HepG2 (cell line): ENCODE data around the gene SGSH. TPM values are rescaled to one million over a fixed set of nuclear protein-coding genes. Genes with fewer than 3 reads are reported as not detected.

Source experiments
- ATAC-seq: fragments of 200-7000 bp; cut with Tn5 transposase; 3 replicates; pipeline ENCODE4 v1.9.1; 2020; ENCODE audit warnings: mild to moderate bottlenecking, moderate library complexity
- BruUV-seq: library from RNA; stranded (reverse); fragments of 400-500 nt; replicated peaks from 2 replicates; lab custom pipeline; 2021; lab: Mats Ljungman, UMichigan
- CTCF ChIA-PET: fragments of 300-600 bp; formaldehyde crosslinking; extraction: SDS; loops from one replicate; lab custom pipeline; 2021; ENCODE audit warnings: low total read pairs, inconsistent platforms, low intra/inter-chr PET ratio; lab: Yijun Ruan, JAX
- POLR2A ChIA-PET: fragments of 350-600 bp; sonication (Branson Sonifier 250); formaldehyde crosslinking; loops from one replicate; lab custom pipeline; 2020; ENCODE audit warnings: antibody characterized with exemption, inconsistent platforms; lab: Yijun Ruan, JAX
- DNase-seq: peaks from one replicate; pipeline ENCODE4 v3.0.0-alpha.2; 2015; ENCODE audit warnings: low spot score
- FAIRE-seq: peaks from 3 replicates; lab custom pipeline; 2011; peaks lifted over from hg19 to GRCh38; lab: Jason Lieb, UNC
- H2AFZ ChIP-seq: one replicate; pipeline ENCODE4 v1.6.1; 2011; ENCODE audit warnings: low read length, inconsistent platforms
- H3K27ac ChIP-seq: fragments of 300-600 bp; 3 replicates; pipeline ENCODE4 v1.8.0; 2011; ENCODE audit warnings: mixed run types, mild to moderate bottlenecking, mixed read lengths, low read length, inconsistent platforms; ENCODE audit not compliant: insufficient read depth; ENCODE audit errors: extremely low read length
- H3K27me3 ChIP-seq, 2 experiments: fragments of 200-600 bp in 1 of 2; 2 replicates in 1 of 2; 3 replicates in 1 of 2; pipeline versions ENCODE4 v1.6.0 to v1.8.0; 2011; ENCODE audit warnings: low read length in 2 of 2, mild to moderate bottlenecking in 2 of 2, moderate library complexity in 2 of 2, inconsistent platforms in 1 of 2; ENCODE audit not compliant: insufficient read depth in 2 of 2, control insufficient read depth in 1 of 2
- H3K36me3 ChIP-seq, 2 experiments: fragments of 200-600 bp in 1 of 2; replicated peaks in 1 of 2; 2 replicates in 1 of 2; 3 replicates in 1 of 2; pipeline versions ENCODE4 v1.5.1 to v1.8.0; 2011; ENCODE audit warnings: low read length in 2 of 2, inconsistent platforms in 1 of 2; ENCODE audit not compliant: insufficient read depth in 2 of 2, control insufficient read depth in 1 of 2
- H3K4me1 ChIP-seq: 2 replicates; pipeline ENCODE4 v1.5.1; 2012; ENCODE audit warnings: low read length, inconsistent platforms; ENCODE audit not compliant: insufficient read depth
- H3K4me2 ChIP-seq: 2 replicates; pipeline ENCODE4 v1.6.0; 2011; ENCODE audit warnings: low read depth, low read length, inconsistent platforms
- H3K4me3 ChIP-seq, 3 experiments: fragments of 200-600 bp in 1 of 3; sonication (generic), shearing (Covaris generic) in 1 of 3; replicated peaks in 1 of 3; 2 replicates each; pipeline ENCODE4 v1.5.1; 2011 to 2016; ENCODE audit warnings: low read length in 3 of 3, inconsistent platforms in 2 of 3, low read depth in 2 of 3, mild to moderate bottlenecking in 2 of 3, control low read depth in 1 of 3, mixed read lengths in 1 of 3; ENCODE audit not compliant: insufficient read depth in 1 of 3
- H3K79me2 ChIP-seq: one replicate; pipeline ENCODE4 v1.6.1; 2011; ENCODE audit warnings: low read length, inconsistent platforms; ENCODE audit not compliant: insufficient read depth
- H3K9ac ChIP-seq: 2 replicates; pipeline ENCODE4 v1.6.0; 2011; ENCODE audit warnings: mild to moderate bottlenecking, low read depth, low read length, inconsistent platforms; ENCODE audit not compliant: insufficient read depth
- H3K9me3 ChIP-seq: 2 replicates; pipeline ENCODE4 v1.5.1; 2012; ENCODE audit warnings: mild to moderate bottlenecking, low read length
- H4K20me1 ChIP-seq: 2 replicates; pipeline ENCODE4 v1.6.0; 2011; ENCODE audit warnings: inconsistent platforms, mild to moderate bottlenecking, low read length, moderate library complexity; ENCODE audit not compliant: insufficient read depth
- AGO2 ChIP-seq: fragments of 200-400 bp; formaldehyde crosslinking; optimal IDR thresholded peaks from 2 replicates; pipeline ENCODE3; 2017; ENCODE audit warnings: mild to moderate bottlenecking, low read depth, low read length, moderate library complexity
- ARID3A ChIP-seq: IDR thresholded peaks from 2 replicates; pipeline ENCODE4 v1.6.1; 2012; ENCODE audit warnings: low read depth, low read length, improper control_type of control experiment
- GMEB1 ChIP-seq: sonication (generic); formaldehyde crosslinking; IDR thresholded peaks from 2 replicates; pipeline ENCODE4 v1.5.1; 2020; ENCODE audit warnings: missing genetic modification reagents, mild to moderate bottlenecking, borderline replicate concordance
- HDAC1 ChIP-seq: sonication (generic); formaldehyde crosslinking; IDR thresholded peaks from 2 replicates; pipeline ENCODE4 v1.5.1; 2020; ENCODE audit warnings: mild to moderate bottlenecking, missing genetic modification reagents
- SMC3 ChIP-seq: IDR thresholded peaks from 2 replicates; pipeline ENCODE4 v1.6.1; 2011; ENCODE audit warnings: low read length, improper control_type of control experiment
- SPEN ChIP-seq: sonication (generic); formaldehyde crosslinking; IDR thresholded peaks from 2 replicates; pipeline ENCODE4 v1.5.1; 2020; ENCODE audit warnings: low read depth, mild to moderate bottlenecking, missing genetic modification reagents
- TERF1 ChIP-seq: sonication (generic); formaldehyde crosslinking; IDR thresholded peaks from 2 replicates; pipeline ENCODE4 v1.8.0; 2022; ENCODE audit warnings: mild to moderate bottlenecking, missing genetic modification reagents, moderate library complexity
- TFDP1 ChIP-seq: IDR thresholded peaks from 2 replicates; pipeline ENCODE4 v1.6.1; 2016; ENCODE audit warnings: missing compliant biosample characterization, missing genetic modification reagents, borderline replicate concordance
- ZNF335 ChIP-seq: sonication (generic); formaldehyde crosslinking; IDR thresholded peaks from 2 replicates; pipeline ENCODE4 v1.4.0; 2020; ENCODE audit warnings: missing genetic modification reagents
- WGBS: methylation state at CpG from one replicate; pipeline ENCODE4 v1.1.6; 2017; ENCODE audit warnings: low lambda C conversion rate; 5-methylcytosine and 5-hydroxymethylcytosine counted together
- in situ Hi-C: cut with HindIII; loops from 2 replicates; pipeline ENCODE4 v1.10.0; 2017; ENCODE audit warnings: low pct_unique_long_range_greater_than_20kb; ENCODE audit not compliant: extremely low pct_ligation_motif_present
- intact Hi-C: fragments of 100-400 bp; cut with micrococcal nuclease; formaldehyde crosslinking; loops from one replicate; pipeline ENCODE4 v1.10.0; 2022; ENCODE audit not compliant: unreplicated experiment
- polyA plus RNA-seq, 8 experiments: library from polyadenylated mRNA; depleted of rRNA in 3 of 8; stranded (reverse) in 7 of 8; unstranded in 1 of 8; fragments of >200 nt; fragmentation: Illumina TruSeq in 4 of 8; extraction: Trizol in 4 of 8; gene quantifications; 2 replicates each; pipeline versions ENCODE4 v1.2.1 to v1.2.3, GENCODE V29; 2011 to 2016; ENCODE audit warnings: low read depth in 4 of 8, missing spikeins in 1 of 8, mixed read lengths in 1 of 8; ENCODE audit not compliant: insufficient read depth in 1 of 8
- total RNA-seq, 5 experiments: library from RNA; depleted of rRNA; stranded (reverse); fragments of >200 nt; fragmentation: Illumina TruSeq; extraction: Trizol; gene quantifications; 2 replicates each; pipeline ENCODE4 v1.2.3, GENCODE V29; 2016; ENCODE audit warnings: low read depth in 1 of 5

The SGSH gene
- total and polyA plus RNA-seq, 2 of the 13 experiments (the other 11 are each of a cell fraction or from before 2014, with no cell fraction given) = 12.2 to 17.6 TPM

- in situ Hi-C loops (no loop called here), intact Hi-C loops (no loop called here)
- POLR2A ChIA-PET = interaction anchor here (1.5 kb wide), 1 partner anchor 38 kb away, joined by 6 read pairs; no protein-coding TSS in a partner anchor
- no peak for FAIRE-seq
- no peaks in the 10 kb centered on the region for H3K27me3 ChIP-seq
- H4K20me1 ChIP-seq = no peaks in the 10 kb centered on the region
- H3K4me2 ChIP-seq = no peak overlapping the region
- no peak overlapping the region for H2AFZ ChIP-seq
- H3K36me3 ChIP-seq = peaks cover 3 to 4% of the 10 kb centered on the region in 2 experiments; a peak in 1 of 5 replicates
- TF ChIP-seq TFDP1 (CRISPR knock-in tag) = no peak
- no peak for TF ChIP-seq HDAC1 (CRISPR knock-in tag)
- TF ChIP-seq TERF1 (CRISPR knock-in tag) = no peak
- no peak for TF ChIP-seq SPEN (CRISPR knock-in tag)
- TF ChIP-seq AGO2 = peak; percentile 53
- TF ChIP-seq GMEB1 = no peak
- TF ChIP-seq SMC3 = no peak
- no peak for TF ChIP-seq ARID3A
- TF ChIP-seq ZNF335 = no peak
- TF ChIP-seq, all 625 proteins: peak for 1
- H3K79me2 ChIP-seq = peaks cover 2% of the 10 kb centered on the region
- H3K27ac ChIP-seq = no peak overlapping the region
- 100% methylated on average over 5 of the region's 6 CpGs for WGBS
- no peak for ATAC-seq
- no peaks in the 10 kb centered on the region for H3K9me3 ChIP-seq
- CTCF ChIA-PET = no interaction called here
- no peak for DNase-seq
- no peak overlapping the region for H3K9ac ChIP-seq
- no TSS peak for BruUV-seq
- peaks cover 10% of the 10 kb centered on the region for H3K4me1 ChIP-seq
- no peak overlapping the region for H3K4me3 ChIP-seq
Observed at GRCh38 chr17:80225230-80225629, 5.1 kb upstream of the SGSH start.
